Liver (tissue), 9 donors: Measurements from ENCODE around the gene DLK2. TPM values are rescaled to one million over a fixed set of nuclear protein-coding genes. Genes with fewer than 3 reads are reported as not detected.
"Not testable (repeated sequence)": the region's sequence is repeated elsewhere in the genome, so short reads cannot be mapped to it uniquely, and the experiment has no call there.

Experiments used
- DNase-seq: peaks from one replicate; pipeline ENCODE4 v3.0.0-alpha.2; 2017; ENCODE audit warnings: low spot score
- H3K27ac ChIP-seq, 2 donors: one replicate each; pipeline ENCODE4 v1.7.0; 2013; ENCODE audit warnings: inconsistent platforms in 2 of 2, low read length in 2 of 2, control low read depth in 1 of 2, low read depth in 1 of 2, mild to moderate bottlenecking in 1 of 2
- H3K27me3 ChIP-seq, 4 donors: one replicate each; pipeline versions ENCODE4 v1.6.1 to v1.7.0; 2013; ENCODE audit warnings: low read length in 3 of 4, inconsistent platforms in 1 of 4, mild to moderate bottlenecking in 1 of 4, moderate library complexity in 1 of 4; ENCODE audit not compliant: control insufficient read depth in 4 of 4, insufficient read depth in 4 of 4
- H3K36me3 ChIP-seq, 4 donors: one replicate each; pipeline versions ENCODE4 v1.6.1 to v1.7.0; 2013; ENCODE audit warnings: low read length in 3 of 4, mild to moderate bottlenecking in 3 of 4, low read depth in 1 of 4, moderate library complexity in 1 of 4; ENCODE audit not compliant: control insufficient read depth in 4 of 4, insufficient read depth in 3 of 4
- H3K4me1 ChIP-seq, 4 donors: one replicate each; pipeline versions ENCODE4 v1.6.1 to v1.7.0; 2013; ENCODE audit warnings: low read length in 3 of 4, mild to moderate bottlenecking in 3 of 4, moderate library complexity in 1 of 4; ENCODE audit not compliant: control insufficient read depth in 4 of 4, insufficient read depth in 4 of 4
- H3K4me3 ChIP-seq, 3 donors: one replicate each; pipeline versions ENCODE4 v1.6.1 to v1.7.0; 2013; ENCODE audit warnings: low read length in 3 of 3, control low read depth in 1 of 3, low read depth in 1 of 3, mild to moderate bottlenecking in 1 of 3
- H3K9ac ChIP-seq, 2 donors: one replicate each; pipeline ENCODE4 v1.7.0; 2013; ENCODE audit warnings: low read length in 2 of 2, mild to moderate bottlenecking in 2 of 2, moderate library complexity in 2 of 2, control low read depth in 1 of 2, low read depth in 1 of 2
- H3K9me3 ChIP-seq, 4 donors: one replicate each; pipeline versions ENCODE4 v1.6.1 to v1.7.0; 2013; ENCODE audit warnings: low read length in 3 of 4; ENCODE audit not compliant: control insufficient read depth in 4 of 4
- ATF3 ChIP-seq: IDR thresholded peaks from 2 replicates; pipeline ENCODE4 v1.6.1; 2016; ENCODE audit warnings: antibody characterized with exemption
- CTCF ChIP-seq: fragments of 150-350 bp; IDR thresholded peaks from 2 replicates; pipeline ENCODE4 v1.5.1; 2017; ENCODE audit warnings: improper control_type of control experiment, low read depth, low read length; ENCODE audit not compliant: missing input control
- EGR1 ChIP-seq, 2 donors: IDR thresholded peaks; 2 replicates each; pipeline ENCODE4 v1.6.1; 2016 to 2018; ENCODE audit warnings: antibody characterized with exemption in 2 of 2, low read depth in 2 of 2
- FOXA1 ChIP-seq: IDR thresholded peaks from 2 replicates; pipeline ENCODE4 v1.6.1; 2016; ENCODE audit warnings: antibody characterized with exemption
- GABPA ChIP-seq, 2 donors: IDR thresholded peaks in 1 of 2; conservative IDR thresholded peaks in 1 of 2; 2 replicates each; pipeline ENCODE4 v1.6.1; 2016; ENCODE audit warnings: antibody characterized with exemption in 2 of 2, mild to moderate bottlenecking in 1 of 2, moderate library complexity in 1 of 2
- HNF4A ChIP-seq, 2 donors: conservative IDR thresholded peaks; 2 replicates each; pipeline ENCODE4 v1.6.1; 2016; ENCODE audit warnings: antibody characterized with exemption in 2 of 2, mild to moderate bottlenecking in 2 of 2
- HNF4G ChIP-seq: IDR thresholded peaks from 2 replicates; pipeline ENCODE4 v1.6.1; 2016; ENCODE audit warnings: antibody characterized with exemption
- JUND ChIP-seq, 2 donors: IDR thresholded peaks; 2 replicates each; pipeline ENCODE4 v1.6.1; 2016; ENCODE audit warnings: antibody characterized with exemption in 2 of 2
- MAX ChIP-seq: IDR thresholded peaks from 2 replicates; pipeline ENCODE4 v1.6.1; 2016; ENCODE audit warnings: antibody characterized with exemption
- NR2F2 ChIP-seq: IDR thresholded peaks from 2 replicates; pipeline ENCODE4 v1.6.1; 2016; ENCODE audit warnings: antibody characterized with exemption
- RAD21 ChIP-seq, 2 donors: IDR thresholded peaks; 2 replicates each; pipeline ENCODE4 v1.6.1; 2016; ENCODE audit warnings: antibody characterized with exemption in 2 of 2, mild to moderate bottlenecking in 2 of 2
- REST ChIP-seq: IDR thresholded peaks from 2 replicates; pipeline ENCODE4 v1.6.1; 2016; ENCODE audit warnings: antibody characterized with exemption, mild to moderate bottlenecking
- RXRA ChIP-seq, 2 donors: IDR thresholded peaks; 2 replicates each; pipeline ENCODE4 v1.6.1; 2017 to 2018; ENCODE audit warnings: antibody characterized with exemption in 2 of 2, mild to moderate bottlenecking in 1 of 2
- SP1 ChIP-seq: IDR thresholded peaks from 2 replicates; pipeline ENCODE4 v1.6.1; 2018; ENCODE audit warnings: antibody characterized with exemption, mild to moderate bottlenecking
- TAF1 ChIP-seq: conservative IDR thresholded peaks from 2 replicates; pipeline ENCODE4 v1.6.1; 2016; ENCODE audit warnings: antibody characterized with exemption, mild to moderate bottlenecking
- YY1 ChIP-seq: IDR thresholded peaks from 2 replicates; pipeline ENCODE4 v1.6.1; 2016; ENCODE audit warnings: antibody characterized with exemption, mild to moderate bottlenecking
- ZBTB33 ChIP-seq: IDR thresholded peaks from 2 replicates; pipeline ENCODE4 v1.6.1; 2016; ENCODE audit warnings: antibody characterized with exemption
- WGBS: extraction: QIAGEN DNeasy Blood & Tissue Kit; methylation state at CpG from one replicate; pipeline ENCODE4 v1.1.7; 2013; 5-methylcytosine and 5-hydroxymethylcytosine counted together
- polyA plus RNA-seq, 2 donors: library from polyadenylated mRNA; stranded (reverse) in 1 of 2; unstranded in 1 of 2; fragments of 200-250 nt in 1 of 2; fragments of >200 nt in 1 of 2; fragmentation: Nextera tagmentation in 1 of 2; extraction: Ambion mirVana in 1 of 2; gene quantifications; one replicate each; pipeline versions ENCODE4 v1.2.1 to v1.2.3, GENCODE V29; 2013 to 2015
- total RNA-seq, 2 donors: library from RNA; depleted of rRNA; stranded (reverse); fragments of >200 nt; gene quantifications; one replicate each; pipeline ENCODE4 v1.2.3, GENCODE V29; 2014
- donor health status: healthy.
- donor health status: healthy.
- donor health status: healthy.
- donor health status: healthy.
- donor health status: healthy.

The DLK2 gene
- total and polyA plus RNA-seq, 4 donors, result 0.08 to 1.0 (median 0.08) TPM; not detected in 1

- H3K27me3 ChIP-seq, result no peaks in the 10 kb centered on the region
- no peak for TF ChIP-seq EGR1 (IDR thresholded peaks at IDR 0.05; ENCODE audit: low read depth in 2 of 2)
- TF ChIP-seq ZBTB33, result no peak
- TF ChIP-seq MAX, result no peak
- TF ChIP-seq SP1, result no peak
- no peak for TF ChIP-seq HNF4A (conservative IDR thresholded peaks at IDR 0.05)
- TF ChIP-seq RXRA (IDR thresholded peaks at IDR 0.05), result no peak
- TF ChIP-seq NR2F2, result no peak
- no peak for TF ChIP-seq GABPA (IDR thresholded peaks at IDR 0.05 in 1 of 2, conservative IDR thresholded peaks at IDR 0.05 in 1 of 2)
- TF ChIP-seq CTCF, result no peak
- no peak for TF ChIP-seq HNF4G
- no peak for TF ChIP-seq TAF1
- TF ChIP-seq RAD21 (IDR thresholded peaks at IDR 0.05), result no peak
- TF ChIP-seq FOXA1, result no peak
- TF ChIP-seq JUND (IDR thresholded peaks at IDR 0.05), result no peak
- TF ChIP-seq YY1, result no peak
- no peak for TF ChIP-seq ATF3
- no peak for TF ChIP-seq REST
- no peaks in the 10 kb centered on the region for H3K9me3 ChIP-seq
- WGBS, result 82% methylated on average over 5 of the region's 5 CpGs
- no peak for DNase-seq
- H3K4me1 ChIP-seq, result no peaks in the 10 kb centered on the region
- H3K27ac ChIP-seq, result no peak overlapping the region
- H3K36me3 ChIP-seq, result no peaks in the 10 kb centered on the region
- H3K4me3 ChIP-seq, result no peak overlapping the region
- H3K9ac ChIP-seq, result no peak overlapping the region
Observed at GRCh38 chr6:43412541-43412940, 42.8 kb downstream of the DLK2 start.

GRCh38 chr6:43410776-43411175, 44.6 kb downstream of the DLK2 start:
- H3K36me3 ChIP-seq, H3K9ac ChIP-seq, DNase-seq, H3K9me3 ChIP-seq, H3K4me1 ChIP-seq, H3K4me3 ChIP-seq, H3K27ac ChIP-seq, H3K27me3 ChIP-seq: not testable (repeated sequence)
- 88% methylated on average over 1 of the region's 1 CpG for WGBS
